Measurements from ENCODE around the gene BLOC1S3.

Gene BLOC1S3

DNA sequence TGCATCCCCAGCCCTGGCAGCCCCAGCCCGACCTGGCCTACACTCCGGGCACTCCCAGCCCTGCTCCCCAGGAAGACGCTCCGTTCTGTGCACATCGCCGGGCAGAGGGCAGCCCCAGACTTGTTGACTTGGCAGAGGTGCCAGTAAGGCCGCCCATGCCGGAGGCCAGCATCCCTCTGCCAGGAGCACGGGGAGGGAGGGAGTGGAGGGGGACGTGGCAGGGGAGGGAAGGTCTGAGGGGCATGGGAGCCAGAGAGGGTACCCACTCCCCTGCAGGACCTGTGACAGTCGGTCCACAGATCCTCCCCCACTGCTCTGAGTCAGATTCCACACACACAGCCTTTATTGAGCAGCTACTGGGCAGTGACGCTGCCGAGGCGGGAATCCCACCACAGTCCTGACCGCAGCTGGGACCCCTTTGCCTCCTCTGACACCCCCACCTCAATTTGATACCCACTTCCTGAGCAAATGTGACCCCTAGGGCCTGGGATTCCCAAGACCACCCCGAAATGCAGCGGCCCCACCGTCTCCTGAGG, 15.9 kb upstream of the BLOC1S3 start:
- no peak for DNase-seq

GRCh38 chr19:45163156-45163555, 15.4 kb upstream of the BLOC1S3 start:
- DNase-seq, result no peak

GRCh38 chr19:45163751-45164460, 14.7 kb upstream of the BLOC1S3 start:
- DNase-seq, result no peak

DNA sequence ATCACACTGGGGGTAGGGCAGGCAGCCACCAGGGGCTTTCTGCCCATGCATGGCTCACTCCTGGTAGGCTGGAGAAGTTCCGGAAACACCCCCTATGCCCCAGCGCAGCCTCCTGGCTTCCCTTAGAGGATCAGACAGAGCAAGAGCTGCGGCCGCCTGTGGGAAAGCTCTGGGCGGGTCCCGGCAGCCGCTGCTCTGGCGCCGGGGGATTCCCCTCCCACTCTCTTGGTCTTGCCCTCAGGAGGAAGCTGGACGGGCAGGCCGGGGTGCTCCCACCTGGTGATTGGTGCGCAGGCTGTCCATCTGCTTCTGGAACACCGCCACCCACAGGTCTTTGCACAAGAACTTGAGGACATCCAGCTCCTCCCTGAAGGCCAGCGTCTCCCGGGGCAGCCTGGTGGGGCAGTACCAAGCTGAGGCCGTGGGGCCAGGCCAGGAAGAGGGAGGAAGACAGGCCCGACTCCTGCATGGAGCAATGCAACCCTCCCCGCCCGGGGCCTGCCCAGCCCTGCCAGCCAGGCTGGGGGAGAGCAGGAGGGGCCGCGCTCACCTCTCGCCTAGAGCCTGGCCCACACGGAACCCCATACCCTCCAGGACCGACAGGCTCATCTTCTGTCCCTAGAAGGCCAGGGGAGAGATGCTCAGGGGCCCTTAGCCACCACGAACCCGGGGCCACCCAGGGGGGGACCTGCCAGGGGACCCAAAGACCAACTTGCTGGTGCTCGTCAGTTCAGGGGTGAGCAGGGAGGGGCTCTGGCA, 13.8 kb upstream of the BLOC1S3 start:
- no peak for DNase-seq

- DNase-seq, result no peak
These were observed 11.8 kb upstream of the BLOC1S3 start for GRCh38 chr19:45166723-45167252.

DNA sequence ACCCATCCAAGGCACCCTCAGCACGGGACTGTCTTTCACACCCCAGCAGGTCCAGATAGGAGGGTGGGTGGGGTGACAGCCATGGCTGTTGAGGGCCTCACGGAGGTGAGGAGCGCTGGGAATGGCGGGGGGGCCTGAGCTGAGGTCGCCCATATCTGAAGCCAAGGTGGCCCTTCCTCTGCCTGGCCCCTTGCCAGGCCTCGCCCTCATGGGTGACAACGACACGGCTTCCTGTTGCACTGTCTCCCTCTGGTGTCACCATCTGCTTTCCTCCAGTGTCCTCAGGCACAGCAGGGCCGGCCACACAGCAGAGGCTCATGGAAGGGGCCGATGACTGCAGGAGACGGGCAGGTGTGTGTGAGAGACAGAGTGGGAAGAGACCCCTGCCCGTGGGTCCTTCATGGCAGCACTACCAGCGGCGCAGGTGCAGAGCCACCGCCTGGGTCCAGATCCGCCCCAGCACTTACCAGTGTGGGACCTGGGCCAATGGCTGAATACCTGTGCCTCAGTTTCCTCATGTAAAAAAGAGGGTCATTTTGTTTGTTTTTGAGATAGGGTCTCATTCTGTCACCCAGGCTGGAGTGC, 9.7 kb upstream of the BLOC1S3 start:
- DNase-seq, result no peak

DNA sequence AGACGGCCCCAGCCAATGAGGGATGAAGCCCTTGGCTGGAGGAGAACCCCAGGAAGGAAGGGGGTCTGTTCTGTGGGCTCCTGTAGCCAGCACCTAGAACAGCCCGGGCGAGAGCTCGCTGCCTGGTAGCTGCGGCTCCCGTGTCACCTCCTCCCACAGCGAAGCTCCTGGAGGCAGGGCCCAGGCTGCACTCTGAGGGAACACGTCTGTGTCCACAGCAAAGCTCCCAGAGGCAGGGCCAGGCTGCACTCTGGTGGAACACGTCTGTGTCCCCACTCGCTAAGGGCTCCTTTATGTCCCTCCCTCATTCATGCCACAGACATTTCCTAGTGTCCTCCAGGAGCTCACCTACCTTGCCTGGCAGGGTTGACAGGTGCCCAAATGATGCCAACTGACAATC, 9.0 kb upstream of the BLOC1S3 start:
- DNase-seq, result no peak

DNA sequence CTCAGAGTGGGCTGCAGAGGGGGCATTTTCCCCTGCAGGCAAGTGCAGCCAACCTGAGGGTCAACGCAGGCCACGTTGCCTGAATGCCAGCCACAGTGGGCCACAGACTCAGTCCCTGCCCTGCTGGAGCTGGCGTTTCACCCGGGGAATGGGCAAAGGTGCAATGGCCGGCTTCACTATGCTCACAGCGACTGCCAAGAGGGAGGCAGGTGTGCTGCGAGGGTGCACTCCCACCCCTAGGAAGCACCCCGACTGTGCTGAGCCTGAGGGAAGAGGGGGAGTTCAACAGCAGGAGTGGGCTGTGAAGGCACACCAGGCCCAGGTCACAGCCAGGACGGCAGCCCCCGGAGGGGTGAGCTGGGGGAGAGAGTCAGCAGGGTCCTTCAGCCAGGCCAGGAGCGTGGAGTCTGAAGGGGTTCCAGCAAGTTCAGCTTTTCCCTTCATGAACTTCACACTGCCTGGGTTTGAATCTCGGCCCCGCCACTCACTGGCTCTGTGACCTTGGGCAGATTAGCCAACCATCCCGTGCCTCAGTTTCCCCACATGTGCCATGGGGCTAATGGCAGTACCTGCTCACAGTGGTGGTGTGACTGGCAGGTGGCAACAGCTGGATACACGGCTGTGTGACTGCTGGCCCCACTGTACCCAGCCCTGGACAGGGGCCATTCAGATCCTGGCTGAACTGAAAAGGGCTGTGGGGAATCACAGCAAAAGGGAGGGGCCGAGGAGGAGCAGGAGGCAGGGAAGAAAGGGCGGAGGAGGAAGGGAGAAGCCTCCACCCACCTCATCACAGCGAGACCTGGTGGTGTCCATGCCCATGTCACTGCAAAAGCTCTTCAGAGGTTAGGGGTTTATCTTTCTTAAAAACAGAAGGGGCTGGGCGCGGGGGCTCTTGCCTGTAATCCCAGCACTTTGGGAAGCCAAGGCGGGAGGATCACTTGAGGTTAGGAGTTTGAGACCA, 8.2 kb upstream of the BLOC1S3 start:
- DNase-seq, result no peak

DNA sequence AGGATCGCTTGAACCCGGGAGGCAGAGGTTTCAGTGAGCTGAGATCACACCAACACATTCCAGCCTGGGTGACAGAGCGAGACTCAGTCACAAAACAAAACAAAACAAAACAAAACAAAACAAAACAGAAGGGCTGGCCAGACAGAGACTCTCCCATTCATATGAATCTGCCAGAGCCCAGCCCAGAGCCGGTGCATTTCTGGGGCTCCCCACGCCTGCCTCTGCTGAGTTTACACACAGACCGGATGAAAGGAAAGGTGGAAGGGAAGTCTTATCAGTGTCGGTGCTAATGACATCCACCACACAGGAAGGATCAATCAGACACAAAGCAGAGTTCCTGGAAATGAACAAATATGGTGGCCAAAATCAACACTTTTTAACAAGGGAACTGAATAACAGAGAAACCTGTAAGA, 7.4 kb upstream of the BLOC1S3 start:
- DNase-seq, result no peak

GRCh38 chr19:45172173-45172572, 6.4 kb upstream of the BLOC1S3 start:
- no peak for DNase-seq

- DNase-seq, result no peak
These were observed 5.9 kb upstream of the BLOC1S3 start for GRCh38 chr19:45172611-45173208.

DNA sequence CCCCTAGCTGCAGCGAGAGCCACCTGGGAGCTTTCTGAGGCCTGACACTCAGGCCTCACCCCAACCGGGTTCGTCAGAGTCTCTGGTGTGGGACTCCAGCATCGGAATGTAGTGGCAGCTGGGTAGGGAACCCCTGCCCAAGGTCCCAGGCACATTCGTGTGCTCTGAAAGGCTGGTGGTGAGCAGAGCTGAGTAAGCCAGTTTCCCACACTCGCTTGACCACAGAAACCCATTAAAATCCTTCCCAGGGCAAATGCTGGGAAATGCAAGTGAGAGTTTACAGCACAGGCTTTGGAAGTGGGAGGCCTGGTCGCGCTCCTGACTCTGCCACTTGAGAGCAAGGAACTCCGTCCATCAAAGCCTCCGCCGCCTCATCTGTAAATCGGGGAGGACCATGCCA, 4.8 kb upstream of the BLOC1S3 start:
- DNase-seq, result no peak

DNA sequence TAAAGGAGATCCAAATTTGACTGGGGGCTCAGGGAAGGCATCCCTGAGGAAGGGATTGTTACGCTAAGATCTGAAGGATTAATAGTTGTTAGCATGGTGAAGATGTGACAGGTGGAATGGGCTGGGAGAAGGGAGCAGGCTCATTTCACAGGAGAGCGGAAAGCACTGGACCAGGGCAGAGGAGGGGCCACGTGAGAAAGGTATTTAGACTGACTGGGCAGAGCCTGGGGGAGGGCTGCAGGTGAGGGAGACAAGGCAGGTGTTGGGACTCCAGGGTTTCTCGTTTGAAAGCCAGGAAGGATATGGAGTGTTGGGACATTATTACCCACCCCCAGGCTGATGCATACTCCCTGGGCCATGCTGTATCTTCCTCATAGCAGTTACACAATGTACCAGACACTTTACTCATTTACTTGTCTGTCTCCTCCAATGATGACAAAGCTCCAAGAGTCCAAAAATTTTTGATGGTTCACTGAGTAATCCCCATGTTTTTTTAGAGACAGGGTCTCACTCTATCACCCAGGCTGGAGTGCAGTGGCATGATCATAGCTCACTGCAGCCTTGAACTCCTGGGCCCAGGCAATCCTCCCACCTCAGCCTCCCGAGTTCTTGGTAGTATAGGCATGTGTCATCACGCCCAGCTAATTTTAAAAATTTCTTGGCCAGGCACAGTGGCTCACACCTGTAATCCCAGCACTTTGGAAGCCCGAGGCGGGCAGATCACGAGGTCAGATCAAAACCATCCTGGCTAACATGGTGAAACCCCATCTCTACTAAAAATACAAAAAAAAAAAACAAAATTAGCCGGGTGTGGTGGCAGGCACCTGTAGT, 2.9 kb upstream of the BLOC1S3 start:
- DNase-seq, result no peak

GRCh38 chr19:45177817-45178261, 745 bp upstream of the BLOC1S3 start, which contains the start of gene TRAPPC6A:
TRAPPC6A (minus strand) TSS chr19:45178237; CDS start chr19:45178218, 19 bp downstream.
- no peak for DNase-seq

- DNase-seq, result no peak
These were observed 698 bp downstream of the BLOC1S3 start for GRCh38 chr19:45179072-45179891.

DNA sequence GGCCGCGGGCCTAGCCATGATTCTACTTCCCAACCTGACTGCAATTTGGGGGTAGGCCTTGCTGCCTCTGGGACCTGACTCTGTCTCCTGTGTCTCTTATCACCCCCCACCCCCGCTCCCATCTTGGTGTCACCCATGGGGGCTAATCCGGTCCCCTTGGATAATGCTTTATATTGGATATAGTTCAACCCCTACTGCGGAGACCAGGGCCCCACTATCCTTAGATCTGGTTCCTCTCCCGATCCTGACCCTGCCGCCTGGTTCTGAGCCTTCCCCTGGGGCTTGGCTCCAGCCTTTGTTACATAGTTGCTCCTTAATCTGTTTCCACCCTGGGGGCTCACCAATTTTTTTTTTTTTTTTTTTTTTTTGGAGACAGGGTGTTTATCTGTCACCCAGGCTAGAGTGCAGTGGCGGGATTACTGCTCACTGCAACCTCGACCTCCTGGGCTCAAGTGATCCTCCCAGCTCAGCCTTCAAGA, 1.3 kb downstream of the BLOC1S3 start:
- DNase-seq, result no peak

DNA sequence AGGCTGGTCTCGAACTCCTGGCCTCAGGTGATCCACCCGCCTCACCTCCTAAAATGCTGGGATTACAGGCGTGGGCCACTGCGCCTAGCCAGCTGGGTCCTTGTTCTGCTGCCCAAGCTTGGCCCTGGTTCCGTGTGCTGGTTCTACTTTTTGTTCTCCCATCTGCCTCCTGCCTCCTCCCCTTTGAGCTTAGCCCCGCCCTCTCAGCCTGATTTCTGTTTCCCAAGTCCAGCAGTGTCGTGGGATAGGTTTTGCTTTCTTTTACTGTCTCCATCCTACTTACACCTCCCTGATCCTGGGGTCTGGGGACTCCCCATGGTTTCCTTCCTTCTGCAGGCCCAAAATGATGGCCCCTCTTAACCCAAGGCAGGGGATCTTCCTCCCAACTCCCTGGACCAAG, 2.4 kb downstream of the BLOC1S3 start:
- no peak for DNase-seq

DNA sequence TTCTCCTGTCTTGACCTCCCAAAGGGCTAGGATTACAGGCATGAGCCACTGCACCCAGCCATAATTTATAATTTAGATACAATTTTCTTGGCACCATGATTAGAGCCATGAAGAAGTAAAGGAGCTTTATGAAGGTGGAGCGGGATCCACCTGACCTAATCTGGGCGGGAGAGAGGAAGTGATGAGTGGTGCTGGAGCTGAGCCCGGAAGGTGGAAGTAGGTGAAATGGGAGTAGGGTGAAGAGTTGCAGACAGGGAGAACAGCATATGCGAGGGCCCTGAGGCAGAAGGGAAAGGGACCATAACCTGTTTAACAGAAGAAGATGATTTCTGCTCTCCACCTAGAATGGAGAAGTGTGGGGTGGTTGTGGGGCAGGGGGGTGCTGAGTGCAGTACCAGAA, 4.2 kb downstream of the BLOC1S3 start:
- no peak for DNase-seq

GRCh38 chr19:45184115-45184514, 5.5 kb downstream of the BLOC1S3 start:
- DNase-seq, result no peak

All from activated T-cell treated with anti-CD3 and anti-CD28 coated beads for 4 hours (primary cell).